ENCODE results near the gene DNAH1. TPM values are rescaled to one million over a fixed set of nuclear protein-coding genes. Genes with fewer than 3 reads are reported as not detected.

DNAH1 gene
- total and polyA plus RNA-seq, 2 of the 13 experiments (the other 11 are each of a cell fraction or from before 2014, with no cell fraction given): 0.64 to 3.5 TPM

DNA sequence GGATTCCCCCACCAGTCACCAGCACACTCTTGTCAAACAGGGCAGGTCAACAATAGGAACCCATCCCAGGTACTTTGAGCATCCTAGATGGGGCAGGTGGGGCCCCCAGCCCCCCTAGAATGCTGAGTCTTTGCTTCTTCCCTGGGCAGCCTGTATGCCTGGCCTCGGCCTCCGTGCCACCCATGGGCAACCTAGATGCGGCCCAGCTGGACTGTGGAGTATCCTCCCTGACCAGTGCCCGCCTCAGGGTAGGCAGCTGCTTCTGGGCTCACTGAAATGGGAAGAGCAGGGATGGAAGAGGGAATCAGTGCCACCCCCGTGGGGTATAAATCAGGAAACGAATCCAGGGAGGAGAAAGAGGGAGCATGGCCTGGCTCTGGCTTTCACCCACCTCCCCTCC, 10.9 kb downstream of the DNAH1 start (continued):
- no peak for TF ChIP-seq HOXA5 (CRISPR knock-in tag; IDR thresholded peaks at IDR 0.05)
- TF ChIP-seq AHR (CRISPR knock-in tag; IDR thresholded peaks at IDR 0.05): no peak
- TF ChIP-seq, protein P1, sequence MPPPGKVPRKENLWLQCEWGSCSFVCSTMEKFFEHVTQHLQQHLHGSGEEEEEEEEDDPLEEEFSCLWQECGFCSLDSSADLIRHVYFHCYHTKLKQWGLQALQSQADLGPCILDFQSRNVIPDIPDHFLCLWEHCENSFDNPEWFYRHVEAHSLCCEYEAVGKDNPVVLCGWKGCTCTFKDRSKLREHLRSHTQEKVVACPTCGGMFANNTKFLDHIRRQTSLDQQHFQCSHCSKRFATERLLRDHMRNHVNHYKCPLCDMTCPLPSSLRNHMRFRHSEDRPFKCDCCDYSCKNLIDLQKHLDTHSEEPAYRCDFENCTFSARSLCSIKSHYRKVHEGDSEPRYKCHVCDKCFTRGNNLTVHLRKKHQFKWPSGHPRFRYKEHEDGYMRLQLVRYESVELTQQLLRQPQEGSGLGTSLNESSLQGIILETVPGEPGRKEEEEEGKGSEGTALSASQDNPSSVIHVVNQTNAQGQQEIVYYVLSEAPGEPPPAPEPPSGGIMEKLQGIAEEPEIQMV (CRISPR knock-in tag; IDR thresholded peaks at IDR 0.05; ENCODE audit: low read depth): no peak
- TF ChIP-seq, protein P2, sequence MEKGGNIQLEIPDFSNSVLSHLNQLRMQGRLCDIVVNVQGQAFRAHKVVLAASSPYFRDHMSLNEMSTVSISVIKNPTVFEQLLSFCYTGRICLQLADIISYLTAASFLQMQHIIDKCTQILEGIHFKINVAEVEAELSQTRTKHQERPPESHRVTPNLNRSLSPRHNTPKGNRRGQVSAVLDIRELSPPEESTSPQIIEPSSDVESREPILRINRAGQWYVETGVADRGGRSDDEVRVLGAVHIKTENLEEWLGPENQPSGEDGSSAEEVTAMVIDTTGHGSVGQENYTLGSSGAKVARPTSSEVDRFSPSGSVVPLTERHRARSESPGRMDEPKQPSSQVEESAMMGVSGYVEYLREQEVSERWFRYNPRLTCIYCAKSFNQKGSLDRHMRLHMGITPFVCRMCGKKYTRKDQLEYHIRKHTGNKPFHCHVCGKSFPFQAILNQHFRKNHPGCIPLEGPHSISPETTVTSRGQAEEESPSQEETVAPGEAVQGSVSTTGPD (CRISPR knock-in tag; IDR thresholded peaks at IDR 0.05): no peak
- TF ChIP-seq, protein P3, sequence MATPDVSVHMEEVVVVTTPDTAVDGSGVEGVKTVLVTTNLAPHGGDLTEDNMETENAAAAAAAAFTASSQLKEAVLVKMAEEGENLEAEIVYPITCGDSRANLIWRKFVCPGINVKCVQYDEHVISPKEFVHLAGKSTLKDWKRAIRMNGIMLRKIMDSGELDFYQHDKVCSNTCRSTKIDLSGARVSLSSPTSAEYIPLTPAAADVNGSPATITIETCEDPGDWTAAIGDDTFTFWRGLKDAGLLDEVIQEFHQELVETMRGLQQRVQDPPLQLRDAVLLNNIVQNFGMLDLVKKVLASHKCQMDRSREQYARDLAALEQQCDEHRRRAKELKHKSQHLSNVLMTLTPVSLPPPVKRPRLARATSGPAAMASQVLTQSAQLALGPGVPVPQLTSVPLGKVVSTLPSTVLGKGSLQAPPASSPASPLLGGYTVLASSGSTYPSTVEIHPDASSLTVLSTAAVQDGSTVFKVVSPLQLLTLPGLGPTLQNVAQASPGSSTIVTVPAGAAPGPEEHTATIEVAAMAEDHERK (CRISPR knock-in tag; IDR thresholded peaks at IDR 0.05; ENCODE audit: low read depth): no peak

DNA sequence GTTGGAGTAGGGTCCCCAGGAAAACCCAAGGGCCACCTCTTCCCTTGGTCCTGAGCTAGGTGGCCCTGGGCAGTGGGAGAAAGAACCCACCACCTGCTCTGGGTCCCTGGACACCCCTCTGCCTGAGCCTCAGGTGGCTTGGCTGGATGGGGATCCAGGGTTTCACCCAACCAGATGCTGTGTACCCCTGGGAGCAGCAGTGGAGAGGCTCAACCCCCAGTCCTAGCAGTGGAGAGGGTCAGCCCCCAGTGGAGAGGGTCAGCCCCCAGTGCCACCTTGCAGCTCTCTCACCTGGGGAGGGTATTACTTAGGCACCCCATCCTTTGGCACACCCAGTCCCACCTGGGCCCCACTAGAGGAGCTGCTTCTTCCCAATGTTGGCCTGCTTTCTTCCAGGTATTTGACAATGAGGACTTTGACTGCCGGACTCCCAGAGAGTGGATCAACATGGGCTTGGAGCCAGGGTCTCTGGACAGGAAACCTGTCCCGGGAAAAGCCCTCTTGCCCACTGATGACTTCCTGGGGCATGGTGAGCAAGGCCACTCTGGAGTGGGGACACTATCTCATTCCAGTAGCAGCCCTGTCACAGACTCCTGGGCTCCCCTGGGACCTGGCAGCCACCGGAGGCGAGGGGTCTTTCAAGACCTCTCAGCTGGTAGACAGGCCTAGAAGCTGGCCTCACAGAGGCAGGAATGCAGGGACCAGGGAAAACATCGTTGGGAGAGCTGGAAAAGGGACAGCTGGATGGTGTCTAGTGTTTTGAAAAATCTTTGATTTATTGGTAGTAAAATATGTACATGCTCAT, 11.6 kb downstream of the DNAH1 start:
- in situ Hi-C loops (cut with HindIII; ENCODE audit: extremely low pct_ligation_motif_present, low pct_unique_long_range_greater_than_20kb) (no loop called here), intact Hi-C loops (cut with micrococcal nuclease; ENCODE audit: unreplicated experiment) (no loop called here)
- Histone ChIP-seq H2AFZ (ENCODE audit: low read length) (no peak overlapping the region), H4K20me1 (ENCODE audit: insufficient read depth, low read length) (no peaks in the 10 kb centered on the region), H3K4me3 (replicated peaks in 1 of 3; ENCODE audit: insufficient read depth in 1 of 3, low read depth in 2 of 3, low read length in 3 of 3) (no peak overlapping the region), H3K27me3 (ENCODE audit: control insufficient read depth in 1 of 2, insufficient read depth in 2 of 2, low read length in 2 of 2) (no peaks in the 10 kb centered on the region), H3K9me3 (ENCODE audit: low read length) (no peaks in the 10 kb centered on the region), H3K36me3 (replicated peaks in 1 of 2; ENCODE audit: control insufficient read depth in 1 of 2, insufficient read depth in 2 of 2, low read length in 2 of 2) (no peaks in the 10 kb centered on the region), H3K9ac (ENCODE audit: insufficient read depth, low read depth, low read length) (no peak overlapping the region), H3K27ac (ENCODE audit: extremely low read length, insufficient read depth, low read length) (no peak overlapping the region), H3K4me1 (ENCODE audit: insufficient read depth, low read length) (peaks cover 41% of the 10 kb centered on the region), H3K4me2 (ENCODE audit: low read depth, low read length) (no peak overlapping the region), H3K79me2 (ENCODE audit: insufficient read depth, low read length) (no peaks in the 10 kb centered on the region)
- WGBS (ENCODE audit: low lambda C conversion rate): 74% methylated on average over 3 of the region's 5 CpGs
- no TSS peak for BruUV-seq (replicated peaks)
- DNase-seq (ENCODE audit: low spot score) (peak; percentile 12), ATAC-seq (peak; percentile 5; the same call in 1 of the 3 replicates), FAIRE-seq (no peak)
- POLR2A ChIA-PET: interaction anchor here (2.4 kb wide), 1 partner anchor 38 kb away, joined by 10 read pairs; no protein-coding TSS in a partner anchor
- CTCF ChIA-PET (ENCODE audit: low intra/inter-chr PET ratio, low total read pairs): no interaction called here
- no peak for TF ChIP-seq ZSCAN9 (CRISPR knock-in tag; IDR thresholded peaks at IDR 0.05; ENCODE audit: borderline replicate concordance)
- TF ChIP-seq SP2 (CRISPR knock-in tag; IDR thresholded peaks at IDR 0.05): no peak
- no peak for TF ChIP-seq ZBTB7B (CRISPR knock-in tag; IDR thresholded peaks at IDR 0.05)
- TF ChIP-seq ZNF616 (CRISPR knock-in tag; IDR thresholded peaks at IDR 0.05; ENCODE audit: low read depth): no peak
- TF ChIP-seq NRL (CRISPR knock-in tag; IDR thresholded peaks at IDR 0.05; ENCODE audit: borderline replicate concordance): no peak
- TF ChIP-seq, protein P4, sequence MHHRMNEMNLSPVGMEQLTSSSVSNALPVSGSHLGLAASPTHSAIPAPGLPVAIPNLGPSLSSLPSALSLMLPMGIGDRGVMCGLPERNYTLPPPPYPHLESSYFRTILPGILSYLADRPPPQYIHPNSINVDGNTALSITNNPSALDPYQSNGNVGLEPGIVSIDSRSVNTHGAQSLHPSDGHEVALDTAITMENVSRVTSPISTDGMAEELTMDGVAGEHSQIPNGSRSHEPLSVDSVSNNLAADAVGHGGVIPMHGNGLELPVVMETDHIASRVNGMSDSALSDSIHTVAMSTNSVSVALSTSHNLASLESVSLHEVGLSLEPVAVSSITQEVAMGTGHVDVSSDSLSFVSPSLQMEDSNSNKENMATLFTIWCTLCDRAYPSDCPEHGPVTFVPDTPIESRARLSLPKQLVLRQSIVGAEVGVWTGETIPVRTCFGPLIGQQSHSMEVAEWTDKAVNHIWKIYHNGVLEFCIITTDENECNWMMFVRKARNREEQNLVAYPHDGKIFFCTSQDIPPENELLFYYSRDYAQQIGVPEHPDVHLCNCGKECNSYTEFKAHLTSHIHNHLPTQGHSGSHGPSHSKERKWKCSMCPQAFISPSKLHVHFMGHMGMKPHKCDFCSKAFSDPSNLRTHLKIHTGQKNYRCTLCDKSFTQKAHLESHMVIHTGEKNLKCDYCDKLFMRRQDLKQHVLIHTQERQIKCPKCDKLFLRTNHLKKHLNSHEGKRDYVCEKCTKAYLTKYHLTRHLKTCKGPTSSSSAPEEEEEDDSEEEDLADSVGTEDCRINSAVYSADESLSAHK (CRISPR knock-in tag; IDR thresholded peaks at IDR 0.05; ENCODE audit: borderline replicate concordance): no peak
- no peak for TF ChIP-seq PHF5A (CRISPR knock-in tag; IDR thresholded peaks at IDR 0.05; ENCODE audit: low read depth, unreplicated experiment)
- TF ChIP-seq, protein P5, sequence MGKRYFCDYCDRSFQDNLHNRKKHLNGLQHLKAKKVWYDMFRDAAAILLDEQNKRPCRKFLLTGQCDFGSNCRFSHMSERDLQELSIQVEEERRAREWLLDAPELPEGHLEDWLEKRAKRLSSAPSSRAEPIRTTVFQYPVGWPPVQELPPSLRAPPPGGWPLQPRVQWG (CRISPR knock-in tag; IDR thresholded peaks at IDR 0.05; ENCODE audit: borderline replicate concordance, low read depth): no peak
